NCI-H526 treated with DMSO at 0.1 percent for 48 hours (cell line): Measurements from ENCODE around the gene FBXO21.
"Not testable (repeated sequence)": the region's sequence is repeated elsewhere in the genome, so short reads cannot be mapped to it uniquely, and the experiment has no call there.

Source experiments
- DNase-seq: peaks from one replicate; lab custom pipeline; 2025; lab: John Stamatoyannopoulos, UW

The FBXO21 gene

GRCh38 chr12:117104003-117104402, 86.3 kb downstream of the FBXO21 start:
- DNase-seq, result not testable (repeated sequence)

- no peak for DNase-seq
These were observed 87.5 kb downstream of the FBXO21 start for GRCh38 chr12:117102800-117103181.

- no peak for DNase-seq
These were observed 88.1 kb downstream of the FBXO21 start for GRCh38 chr12:117101953-117102799.

- DNase-seq, result no peak
These were observed 89.2 kb downstream of the FBXO21 start for GRCh38 chr12:117100851-117101673.

GRCh38 chr12:117100251-117100650, 90.0 kb downstream of the FBXO21 start:
- no peak for DNase-seq

GRCh38 chr12:117098361-117099217, 91.7 kb downstream of the FBXO21 start:
- DNase-seq, result no peak

GRCh38 chr12:117098024-117098360, 92.3 kb downstream of the FBXO21 start:
- no peak for DNase-seq

- DNase-seq, result no peak
These were observed 93.1 kb downstream of the FBXO21 start for GRCh38 chr12:117097159-117097558.

- DNase-seq, result no peak
These were observed 93.7 kb downstream of the FBXO21 start for GRCh38 chr12:117096501-117097042.

- not testable (repeated sequence) for DNase-seq
These were observed 95.1 kb downstream of the FBXO21 start for GRCh38 chr12:117095191-117095590.

GRCh38 chr12:117093918-117094630, 96.2 kb downstream of the FBXO21 start:
- DNase-seq, result no peak

- no peak for DNase-seq
These were observed 96.8 kb downstream of the FBXO21 start for GRCh38 chr12:117093431-117093830.

- no peak for DNase-seq
These were observed 97.4 kb downstream of the FBXO21 start for GRCh38 chr12:117092886-117093285.

GRCh38 chr12:117092511-117092780, 97.8 kb downstream of the FBXO21 start:
- DNase-seq, result no peak
